ENCODE measurements around the gene ERGIC1. TPM values are rescaled to one million over a fixed set of nuclear protein-coding genes. Genes with fewer than 3 reads are reported as not detected.

Gene ERGIC1
- total and polyA plus RNA-seq, 2 of the 13 experiments (the other 11 are each of a cell fraction or from before 2014, with no cell fraction given): 78.5 to 184 TPM

- TF ChIP-seq ZMYM3 (CRISPR knock-in tag; IDR thresholded peaks at IDR 0.05) (peak; percentile 94), TARDBP (CRISPR knock-in tag; IDR thresholded peaks at IDR 0.05) (peak; percentile 6; the same call in 1 of the 2 replicates), ZBTB37 (CRISPR knock-in tag; IDR thresholded peaks at IDR 0.05) (no peak), PCBP2 (optimal IDR thresholded peaks at IDR 0.05; ENCODE audit: low read depth, low read length, poor library complexity, severe bottlenecking) (no peak), ZNF282 (IDR thresholded peaks at IDR 0.05; ENCODE audit: partially characterized antibody) (no peak), MTA3 (CRISPR knock-in tag; IDR thresholded peaks at IDR 0.05) (no peak), ZNF333 (CRISPR knock-in tag; IDR thresholded peaks at IDR 0.05; ENCODE audit: borderline replicate concordance) (no peak), ZNF143 (CRISPR knock-in tag; IDR thresholded peaks at IDR 0.05) (no peak), MIER2 (CRISPR knock-in tag; IDR thresholded peaks at IDR 0.05) (no peak), IKZF1 (IDR thresholded peaks at IDR 0.05) (no peak), ISL2 (CRISPR knock-in tag; IDR thresholded peaks at IDR 0.05) (no peak), ZNF878 (CRISPR knock-in tag; IDR thresholded peaks at IDR 0.05) (no peak), GZF1 (CRISPR knock-in tag; IDR thresholded peaks at IDR 0.05) (no peak), ZNF205 (CRISPR knock-in tag; IDR thresholded peaks at IDR 0.05) (no peak), MAF1 (CRISPR knock-in tag; IDR thresholded peaks at IDR 0.05; ENCODE audit: borderline replicate concordance) (no peak), MZF1 (CRISPR knock-in tag; IDR thresholded peaks at IDR 0.05; ENCODE audit: borderline replicate concordance) (no peak), CHCHD3 (CRISPR knock-in tag; IDR thresholded peaks at IDR 0.05) (no peak), HNRNPH1 (optimal IDR thresholded peaks at IDR 0.05; ENCODE audit: low read depth, low read length) (no peak), JDP2 (CRISPR knock-in tag; IDR thresholded peaks at IDR 0.05; ENCODE audit: borderline replicate concordance) (no peak), FLYWCH1 (CRISPR knock-in tag; IDR thresholded peaks at IDR 0.05) (no peak), ZNF556 (CRISPR knock-in tag; IDR thresholded peaks at IDR 0.05; ENCODE audit: borderline replicate concordance) (peak; percentile 47; the same call in 1 of the 2 replicates)
- TF ChIP-seq, protein P1, sequence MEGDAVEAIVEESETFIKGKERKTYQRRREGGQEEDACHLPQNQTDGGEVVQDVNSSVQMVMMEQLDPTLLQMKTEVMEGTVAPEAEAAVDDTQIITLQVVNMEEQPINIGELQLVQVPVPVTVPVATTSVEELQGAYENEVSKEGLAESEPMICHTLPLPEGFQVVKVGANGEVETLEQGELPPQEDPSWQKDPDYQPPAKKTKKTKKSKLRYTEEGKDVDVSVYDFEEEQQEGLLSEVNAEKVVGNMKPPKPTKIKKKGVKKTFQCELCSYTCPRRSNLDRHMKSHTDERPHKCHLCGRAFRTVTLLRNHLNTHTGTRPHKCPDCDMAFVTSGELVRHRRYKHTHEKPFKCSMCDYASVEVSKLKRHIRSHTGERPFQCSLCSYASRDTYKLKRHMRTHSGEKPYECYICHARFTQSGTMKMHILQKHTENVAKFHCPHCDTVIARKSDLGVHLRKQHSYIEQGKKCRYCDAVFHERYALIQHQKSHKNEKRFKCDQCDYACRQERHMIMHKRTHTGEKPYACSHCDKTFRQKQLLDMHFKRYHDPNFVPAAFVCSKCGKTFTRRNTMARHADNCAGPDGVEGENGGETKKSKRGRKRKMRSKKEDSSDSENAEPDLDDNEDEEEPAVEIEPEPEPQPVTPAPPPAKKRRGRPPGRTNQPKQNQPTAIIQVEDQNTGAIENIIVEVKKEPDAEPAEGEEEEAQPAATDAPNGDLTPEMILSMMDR (CRISPR knock-in tag; IDR thresholded peaks at IDR 0.05): peak; percentile 21; the same call in 1 of the 2 replicates
- TF ChIP-seq, protein P2, sequence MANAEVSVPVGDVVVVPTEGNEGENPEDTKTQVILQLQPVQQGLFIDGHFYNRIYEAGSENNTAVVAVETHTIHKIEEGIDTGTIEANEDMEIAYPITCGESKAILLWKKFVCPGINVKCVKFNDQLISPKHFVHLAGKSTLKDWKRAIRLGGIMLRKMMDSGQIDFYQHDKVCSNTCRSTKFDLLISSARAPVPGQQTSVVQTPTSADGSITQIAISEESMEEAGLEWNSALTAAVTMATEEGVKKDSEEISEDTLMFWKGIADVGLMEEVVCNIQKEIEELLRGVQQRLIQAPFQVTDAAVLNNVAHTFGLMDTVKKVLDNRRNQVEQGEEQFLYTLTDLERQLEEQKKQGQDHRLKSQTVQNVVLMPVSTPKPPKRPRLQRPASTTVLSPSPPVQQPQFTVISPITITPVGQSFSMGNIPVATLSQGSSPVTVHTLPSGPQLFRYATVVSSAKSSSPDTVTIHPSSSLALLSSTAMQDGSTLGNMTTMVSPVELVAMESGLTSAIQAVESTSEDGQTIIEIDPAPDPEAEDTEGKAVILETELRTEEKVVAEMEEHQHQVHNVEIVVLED (CRISPR knock-in tag; IDR thresholded peaks at IDR 0.05; ENCODE audit: borderline replicate concordance): no peak
- TF ChIP-seq, protein P3, sequence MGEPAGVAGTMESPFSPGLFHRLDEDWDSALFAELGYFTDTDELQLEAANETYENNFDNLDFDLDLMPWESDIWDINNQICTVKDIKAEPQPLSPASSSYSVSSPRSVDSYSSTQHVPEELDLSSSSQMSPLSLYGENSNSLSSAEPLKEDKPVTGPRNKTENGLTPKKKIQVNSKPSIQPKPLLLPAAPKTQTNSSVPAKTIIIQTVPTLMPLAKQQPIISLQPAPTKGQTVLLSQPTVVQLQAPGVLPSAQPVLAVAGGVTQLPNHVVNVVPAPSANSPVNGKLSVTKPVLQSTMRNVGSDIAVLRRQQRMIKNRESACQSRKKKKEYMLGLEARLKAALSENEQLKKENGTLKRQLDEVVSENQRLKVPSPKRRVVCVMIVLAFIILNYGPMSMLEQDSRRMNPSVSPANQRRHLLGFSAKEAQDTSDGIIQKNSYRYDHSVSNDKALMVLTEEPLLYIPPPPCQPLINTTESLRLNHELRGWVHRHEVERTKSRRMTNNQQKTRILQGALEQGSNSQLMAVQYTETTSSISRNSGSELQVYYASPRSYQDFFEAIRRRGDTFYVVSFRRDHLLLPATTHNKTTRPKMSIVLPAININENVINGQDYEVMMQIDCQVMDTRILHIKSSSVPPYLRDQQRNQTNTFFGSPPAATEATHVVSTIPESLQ (CRISPR knock-in tag; conservative IDR thresholded peaks at IDR 0.05): 0 out of 2 replicates have a peak, but pooled peaks have one; percentile 6
Observed at GRCh38 chr5:172788771-172789686, 45.0 kb upstream of the ERGIC1 start (continued).
